OCI-LY3 (cell line): Measurements from ENCODE around the gene ARHGEF16.

ENCODE experiments used
- H2AFZ ChIP-seq: fragments of 200-600, 300-600 bp; shearing (Covaris generic); 2 replicates; pipeline ENCODE4 v1.6.0; 2014; ENCODE audit warnings: antibody characterized with exemption, low read depth, low read length
- H3K27ac ChIP-seq: fragments of 200-600, 300-600 bp; sonication (generic); 2 replicates; pipeline ENCODE4 v1.5.1; 2014; ENCODE audit warnings: mild to moderate bottlenecking, low read length, moderate library complexity, mixed read lengths
- H3K27me3 ChIP-seq: fragments of 200-600, 300-600 bp; sonication (generic); 2 replicates; pipeline ENCODE4 v1.6.1; 2014; ENCODE audit warnings: low read depth, low read length, mixed read lengths
- H3K36me3 ChIP-seq: fragments of 200-600, 300-600 bp; sonication (generic); replicated peaks from 2 replicates; pipeline ENCODE3; 2014; ENCODE audit warnings: low read depth, low read length, mixed read lengths
- H3K4me1 ChIP-seq: fragments of 300-600, 200-600 bp; sonication (generic); 2 replicates; pipeline ENCODE4 v1.6.1; 2014; ENCODE audit warnings: low read length, mixed read lengths
- H3K4me2 ChIP-seq: fragments of 200-600, 300-600 bp; sonication (generic); 2 replicates; pipeline ENCODE4 v1.6.1; 2014; ENCODE audit warnings: low read length, mixed read lengths
- H3K4me3 ChIP-seq: fragments of 300-600, 200-600 bp; sonication (generic); 2 replicates; pipeline ENCODE4 v1.5.1; 2014; ENCODE audit warnings: antibody characterized with exemption, mild to moderate bottlenecking, low read length, moderate library complexity
- H3K79me2 ChIP-seq: fragments of 300-600, 200-600 bp; shearing (Covaris generic); 2 replicates; pipeline ENCODE4 v1.6.1; 2014; ENCODE audit warnings: mild to moderate bottlenecking, low read length, mixed read lengths
- H3K9ac ChIP-seq: fragments of 300-600, 200-600 bp; shearing (Covaris generic); 2 replicates; pipeline ENCODE4 v1.6.0; 2014; ENCODE audit warnings: mild to moderate bottlenecking, low read length, moderate library complexity
- H3K9me3 ChIP-seq: fragments of 200-600, 300-600 bp; shearing (Covaris generic); 2 replicates; pipeline ENCODE4 v1.6.1; 2014; ENCODE audit warnings: low read length, mixed read lengths; ENCODE audit not compliant: insufficient read depth
- H4K20me1 ChIP-seq: fragments of 200-600, 300-600 bp; sonication (generic); 2 replicates; pipeline ENCODE4 v1.6.1; 2016; ENCODE audit warnings: low read length, mixed read lengths; ENCODE audit not compliant: insufficient read depth
- CTCF ChIP-seq: fragments of 200-600, 300-600 bp; sonication (generic); IDR thresholded peaks from 2 replicates; pipeline ENCODE4 v1.5.1; 2014; ENCODE audit warnings: antibody characterized with exemption, low read length, low read depth
- EZH2phosphoT487 ChIP-seq: fragments of 200-600 bp; shearing (Covaris generic); IDR thresholded peaks from 2 replicates; pipeline ENCODE4 v1.6.1; 2018; ENCODE audit warnings: antibody characterized with exemption, mixed run types, low read depth

Gene ARHGEF16

GRCh38 chr1:3502641-3503524 lies 48.4 kb downstream of the ARHGEF16 start:
- Histone ChIP-seq H3K4me1 (no peaks in the 10 kb centered on the region), H3K9ac (no peak overlapping the region), H3K27me3 (no peaks in the 10 kb centered on the region), H3K9me3 (no peaks in the 10 kb centered on the region), H3K4me3 (no peak overlapping the region), H3K27ac (no peak overlapping the region), H3K36me3 (no peaks in the 10 kb centered on the region), H3K4me2 (no peak overlapping the region), H2AFZ (no peak overlapping the region), H3K79me2 (no peaks in the 10 kb centered on the region), H4K20me1 (no peaks in the 10 kb centered on the region)
- TF ChIP-seq EZH2phosphoT487 (no peak), CTCF (no peak)

GRCh38 chr1:3503525-3503886 lies 49.0 kb downstream of the ARHGEF16 start:
- Histone ChIP-seq H3K27ac (no peak overlapping the region), H3K4me1 (no peaks in the 10 kb centered on the region), H3K79me2 (no peaks in the 10 kb centered on the region), H3K4me2 (no peak overlapping the region), H4K20me1 (no peaks in the 10 kb centered on the region), H3K9ac (no peak overlapping the region), H2AFZ (no peak overlapping the region), H3K27me3 (no peaks in the 10 kb centered on the region), H3K4me3 (no peak overlapping the region), H3K9me3 (no peaks in the 10 kb centered on the region), H3K36me3 (no peaks in the 10 kb centered on the region)
- TF ChIP-seq EZH2phosphoT487 (no peak), CTCF (no peak)

GRCh38 chr1:3504151-3504821 lies 49.8 kb downstream of the ARHGEF16 start:
- Histone ChIP-seq H3K4me3 (no peak overlapping the region), H3K4me2 (no peak overlapping the region), H3K9ac (no peak overlapping the region), H3K79me2 (no peaks in the 10 kb centered on the region), H2AFZ (no peak overlapping the region), H3K27ac (no peak overlapping the region), H3K36me3 (no peaks in the 10 kb centered on the region), H3K4me1 (no peaks in the 10 kb centered on the region), H4K20me1 (no peaks in the 10 kb centered on the region), H3K27me3 (no peaks in the 10 kb centered on the region), H3K9me3 (no peaks in the 10 kb centered on the region)
- TF ChIP-seq CTCF, result no peak
- TF ChIP-seq EZH2phosphoT487, result no peak

- Histone ChIP-seq H4K20me1 (no peaks in the 10 kb centered on the region), H3K36me3 (no peaks in the 10 kb centered on the region), H2AFZ (no peak overlapping the region), H3K4me2 (no peak overlapping the region), H3K27ac (no peak overlapping the region), H3K4me1 (no peaks in the 10 kb centered on the region), H3K9ac (no peak overlapping the region), H3K27me3 (no peaks in the 10 kb centered on the region), H3K79me2 (no peaks in the 10 kb centered on the region), H3K9me3 (no peaks in the 10 kb centered on the region), H3K4me3 (no peak overlapping the region)
- TF ChIP-seq CTCF (no peak), EZH2phosphoT487 (no peak)
These were observed 50.3 kb downstream of the ARHGEF16 start for GRCh38 chr1:3504822-3505153.
